HG03442 (cell line): Measurements from ENCODE around the gene B4GALT5.

Source experiments
- ATAC-seq: cut with Tn5 transposase; IDR thresholded peaks from one replicate; pipeline ENCODE4 v1.9.1; 2021; ENCODE audit warnings: mild to moderate bottlenecking, moderate library complexity; ENCODE audit not compliant: unreplicated experiment

B4GALT5 gene

DNA sequence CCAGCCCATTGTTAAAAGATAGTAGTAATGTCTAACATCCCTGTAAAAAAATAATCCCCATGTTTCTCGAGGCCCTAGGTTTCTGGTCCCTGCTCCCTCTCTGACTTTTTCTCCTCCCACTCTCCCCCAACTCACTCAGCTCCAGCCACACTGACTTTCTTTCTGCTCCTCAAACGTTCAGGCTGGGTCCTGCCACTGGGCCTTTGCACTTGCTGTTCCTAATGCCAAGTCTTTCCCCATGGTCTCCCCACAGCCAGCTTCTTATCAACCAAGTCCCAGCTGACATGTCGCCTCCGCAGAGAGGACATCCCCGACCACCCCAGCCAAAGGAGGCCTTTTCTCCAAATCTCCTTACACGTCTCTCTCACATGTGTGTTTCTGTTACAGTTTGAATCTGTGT lies 123.9 kb downstream of the B4GALT5 start:
- no peak for ATAC-seq

DNA sequence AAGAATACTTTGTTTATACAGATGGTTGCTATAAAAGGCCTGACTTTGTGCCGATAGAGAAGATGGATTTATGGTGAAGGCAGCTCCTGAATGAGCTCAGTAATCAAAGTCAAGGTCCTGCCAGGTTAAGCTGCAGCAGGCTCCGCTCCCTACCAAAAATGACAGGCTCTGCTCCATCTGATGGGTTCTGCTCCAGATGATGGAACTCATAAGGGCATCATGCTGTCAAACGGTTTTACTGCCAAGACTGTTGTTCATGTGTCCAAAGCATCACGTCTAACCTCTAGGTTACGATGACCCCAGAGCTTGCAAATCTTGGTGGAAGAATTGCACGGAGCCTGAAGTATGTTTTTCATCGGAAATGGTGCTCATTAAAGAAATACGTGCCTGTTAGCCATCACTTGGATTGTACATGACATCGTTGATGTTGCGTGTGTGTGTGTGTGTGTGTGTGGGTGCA lies 126.5 kb downstream of the B4GALT5 start:
- no peak for ATAC-seq

DNA sequence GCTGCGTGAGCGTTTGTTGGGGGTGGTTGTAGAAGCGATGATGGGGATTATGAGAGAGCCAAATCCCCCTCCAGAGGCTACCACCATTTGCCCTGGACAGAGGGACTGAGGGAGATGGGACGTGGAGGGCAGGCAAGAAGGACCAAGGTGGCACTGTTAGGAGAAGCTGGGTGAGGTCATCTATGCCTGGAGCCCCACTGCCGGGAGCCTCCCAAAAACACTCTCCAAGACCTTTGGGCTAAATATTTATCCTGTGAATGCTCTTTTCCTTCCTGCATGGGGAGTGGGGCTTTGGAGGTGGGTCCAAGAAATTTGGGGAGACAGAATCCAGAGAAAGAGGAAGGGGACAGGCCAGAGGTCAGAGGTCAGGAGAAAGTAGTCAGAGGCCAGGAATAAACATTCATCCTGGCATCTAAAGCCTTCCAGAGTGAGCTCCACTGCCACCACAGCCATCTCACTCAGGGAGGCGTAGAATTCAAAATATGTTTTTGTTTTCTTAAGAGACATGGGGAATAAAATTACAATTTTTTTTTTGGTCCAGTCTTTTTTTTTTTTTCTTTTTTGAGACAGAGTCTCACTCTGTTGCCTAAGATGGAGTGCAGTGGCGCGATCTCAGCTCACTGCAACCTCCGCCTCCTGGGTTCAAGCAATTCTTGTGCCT lies 128.0 kb downstream of the B4GALT5 start:
- ATAC-seq: no peak

DNA sequence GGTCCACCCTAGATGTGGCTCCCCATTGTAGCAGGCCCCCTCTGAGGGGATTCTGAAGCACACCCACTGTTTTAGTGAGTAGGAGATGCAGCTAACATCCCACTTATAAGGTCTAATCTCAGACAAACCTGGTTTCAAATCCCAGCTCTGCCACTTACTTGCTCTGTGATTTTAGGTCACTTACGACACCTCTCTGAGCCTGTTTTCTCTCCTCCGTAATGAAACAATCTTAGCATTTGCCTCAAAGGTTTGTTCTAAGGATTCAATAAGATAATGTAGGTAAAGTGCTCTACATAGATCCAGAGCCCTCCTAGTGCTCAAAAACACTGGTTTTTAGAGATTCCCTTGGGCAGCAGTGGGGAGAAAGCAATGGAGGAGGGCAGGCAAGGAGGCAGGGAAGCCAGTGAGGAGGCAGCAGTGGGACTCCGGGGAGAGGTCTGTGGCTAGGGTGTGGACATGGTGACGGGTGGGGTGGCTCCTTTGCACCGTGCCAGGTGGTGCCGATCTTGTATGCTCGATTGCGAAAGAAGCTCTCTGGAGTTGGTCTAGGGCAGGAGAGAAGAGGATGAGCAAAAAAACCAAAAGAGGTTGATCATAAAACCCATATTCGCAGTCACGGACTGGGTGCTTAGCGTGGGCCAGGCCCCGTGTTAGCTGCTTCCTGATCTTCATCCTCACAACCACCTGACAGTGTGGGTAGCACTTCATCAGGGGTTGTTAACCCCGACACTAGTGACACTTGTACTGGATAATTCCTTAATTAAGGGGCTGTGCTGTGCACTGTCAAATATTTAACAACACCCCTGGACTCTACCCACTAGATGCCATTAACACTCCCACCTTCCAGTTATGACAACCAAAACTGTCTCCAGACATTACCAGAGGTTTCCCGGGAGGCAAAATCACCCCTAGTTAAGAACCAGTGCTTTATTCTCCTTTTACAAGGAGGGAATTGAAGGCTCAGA lies 129.0 kb downstream of the B4GALT5 start:
- no peak for ATAC-seq

DNA sequence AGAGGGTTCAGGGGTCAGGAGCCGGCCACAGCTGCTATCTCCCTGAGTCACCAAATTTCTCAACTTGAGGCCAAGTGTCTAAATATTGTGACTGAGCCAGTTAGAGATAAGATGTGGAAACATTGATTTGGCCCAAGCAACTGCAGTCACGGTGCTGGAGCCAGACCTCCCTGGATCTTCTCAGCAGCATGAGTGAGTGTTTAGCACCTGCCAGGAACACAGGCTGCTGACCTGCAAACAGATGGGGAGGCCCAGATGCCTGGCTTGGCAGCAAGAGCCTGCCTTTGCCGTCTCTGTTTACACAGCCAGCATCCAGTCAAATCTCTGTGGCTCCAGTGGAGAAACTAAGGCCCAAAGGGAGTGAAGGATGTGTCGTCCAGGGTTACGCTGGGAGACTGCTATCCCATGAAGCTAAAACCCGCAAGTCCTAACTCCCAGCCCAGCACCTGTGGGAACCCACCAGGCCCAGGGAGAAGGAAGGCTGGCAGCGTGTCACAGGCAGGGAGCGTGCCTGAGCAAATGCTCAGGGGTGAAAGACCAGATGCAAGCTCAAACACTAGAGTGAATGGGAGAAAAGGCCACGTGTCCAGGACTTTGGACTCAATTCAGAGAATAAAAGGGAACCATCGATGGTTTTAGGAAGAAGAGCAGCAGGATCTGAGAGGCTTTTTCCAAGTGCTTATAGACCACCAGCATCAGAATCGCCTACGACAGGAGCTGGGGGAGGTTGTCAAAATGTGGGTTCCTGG lies 129.8 kb downstream of the B4GALT5 start:
- ATAC-seq: no peak

DNA sequence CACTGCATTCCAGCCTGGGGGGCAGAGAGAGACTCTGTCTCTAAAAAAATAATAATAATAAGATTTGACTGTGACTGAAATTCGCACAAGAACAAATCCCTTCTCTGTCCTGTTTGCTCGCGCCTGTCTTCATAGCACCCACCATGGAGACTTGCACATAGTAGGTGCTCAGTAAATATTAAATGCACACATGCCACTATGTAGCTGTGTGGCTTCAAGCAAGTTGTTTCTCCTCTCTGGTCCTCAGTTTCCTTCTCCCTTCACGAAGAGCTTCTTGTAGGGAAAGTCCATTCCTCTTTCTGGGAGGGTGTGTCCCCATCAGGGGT lies 130.4 kb downstream of the B4GALT5 start:
- ATAC-seq: no peak
